ENCODE measurements around the gene CHST8.

DNA sequence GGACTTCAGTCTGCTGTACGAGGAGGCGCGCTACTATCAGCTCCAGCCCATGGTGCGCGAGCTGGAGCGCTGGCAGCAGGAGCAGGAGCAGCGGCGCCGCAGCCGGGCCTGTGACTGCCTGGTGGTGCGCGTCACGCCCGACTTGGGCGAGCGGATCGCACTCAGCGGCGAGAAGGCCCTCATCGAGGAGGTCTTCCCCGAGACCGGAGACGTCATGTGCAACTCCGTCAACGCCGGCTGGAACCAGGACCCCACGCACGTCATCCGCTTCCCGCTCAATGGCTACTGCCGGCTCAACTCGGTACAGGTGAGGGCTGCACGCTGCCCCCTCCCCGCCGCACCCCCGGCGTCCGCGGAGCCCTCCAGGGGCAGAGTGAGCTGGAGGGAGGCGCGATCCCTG is 189.5 kb downstream of the CHST8 start:
- TF ChIP-seq JUN (IDR thresholded peaks at IDR 0.05) = no peak
- TF ChIP-seq POLR2A (IDR thresholded peaks at IDR 0.05; ENCODE audit: low read length) = no peak
- TF ChIP-seq PHF8 (IDR thresholded peaks at IDR 0.05; ENCODE audit: borderline replicate concordance, low read depth) = no peak
- TF ChIP-seq RCOR1 (IDR thresholded peaks at IDR 0.05; ENCODE audit: low read depth, low read length) = no peak
- TF ChIP-seq, protein P1, sequence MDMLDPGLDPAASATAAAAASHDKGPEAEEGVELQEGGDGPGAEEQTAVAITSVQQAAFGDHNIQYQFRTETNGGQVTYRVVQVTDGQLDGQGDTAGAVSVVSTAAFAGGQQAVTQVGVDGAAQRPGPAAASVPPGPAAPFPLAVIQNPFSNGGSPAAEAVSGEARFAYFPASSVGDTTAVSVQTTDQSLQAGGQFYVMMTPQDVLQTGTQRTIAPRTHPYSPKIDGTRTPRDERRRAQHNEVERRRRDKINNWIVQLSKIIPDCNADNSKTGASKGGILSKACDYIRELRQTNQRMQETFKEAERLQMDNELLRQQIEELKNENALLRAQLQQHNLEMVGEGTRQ (IDR thresholded peaks at IDR 0.05) = no peak
- no peak for TF ChIP-seq NFE2L2 (conservative IDR thresholded peaks at IDR 0.05; ENCODE audit: low read length)
- TF ChIP-seq, protein P2, sequence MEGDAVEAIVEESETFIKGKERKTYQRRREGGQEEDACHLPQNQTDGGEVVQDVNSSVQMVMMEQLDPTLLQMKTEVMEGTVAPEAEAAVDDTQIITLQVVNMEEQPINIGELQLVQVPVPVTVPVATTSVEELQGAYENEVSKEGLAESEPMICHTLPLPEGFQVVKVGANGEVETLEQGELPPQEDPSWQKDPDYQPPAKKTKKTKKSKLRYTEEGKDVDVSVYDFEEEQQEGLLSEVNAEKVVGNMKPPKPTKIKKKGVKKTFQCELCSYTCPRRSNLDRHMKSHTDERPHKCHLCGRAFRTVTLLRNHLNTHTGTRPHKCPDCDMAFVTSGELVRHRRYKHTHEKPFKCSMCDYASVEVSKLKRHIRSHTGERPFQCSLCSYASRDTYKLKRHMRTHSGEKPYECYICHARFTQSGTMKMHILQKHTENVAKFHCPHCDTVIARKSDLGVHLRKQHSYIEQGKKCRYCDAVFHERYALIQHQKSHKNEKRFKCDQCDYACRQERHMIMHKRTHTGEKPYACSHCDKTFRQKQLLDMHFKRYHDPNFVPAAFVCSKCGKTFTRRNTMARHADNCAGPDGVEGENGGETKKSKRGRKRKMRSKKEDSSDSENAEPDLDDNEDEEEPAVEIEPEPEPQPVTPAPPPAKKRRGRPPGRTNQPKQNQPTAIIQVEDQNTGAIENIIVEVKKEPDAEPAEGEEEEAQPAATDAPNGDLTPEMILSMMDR (IDR thresholded peaks at IDR 0.05) = no peak
- TF ChIP-seq RAD21 (conservative IDR thresholded peaks at IDR 0.05 in 1 of 2, IDR thresholded peaks at IDR 0.05 in 1 of 2) = no peak
- TF ChIP-seq, protein P3, sequence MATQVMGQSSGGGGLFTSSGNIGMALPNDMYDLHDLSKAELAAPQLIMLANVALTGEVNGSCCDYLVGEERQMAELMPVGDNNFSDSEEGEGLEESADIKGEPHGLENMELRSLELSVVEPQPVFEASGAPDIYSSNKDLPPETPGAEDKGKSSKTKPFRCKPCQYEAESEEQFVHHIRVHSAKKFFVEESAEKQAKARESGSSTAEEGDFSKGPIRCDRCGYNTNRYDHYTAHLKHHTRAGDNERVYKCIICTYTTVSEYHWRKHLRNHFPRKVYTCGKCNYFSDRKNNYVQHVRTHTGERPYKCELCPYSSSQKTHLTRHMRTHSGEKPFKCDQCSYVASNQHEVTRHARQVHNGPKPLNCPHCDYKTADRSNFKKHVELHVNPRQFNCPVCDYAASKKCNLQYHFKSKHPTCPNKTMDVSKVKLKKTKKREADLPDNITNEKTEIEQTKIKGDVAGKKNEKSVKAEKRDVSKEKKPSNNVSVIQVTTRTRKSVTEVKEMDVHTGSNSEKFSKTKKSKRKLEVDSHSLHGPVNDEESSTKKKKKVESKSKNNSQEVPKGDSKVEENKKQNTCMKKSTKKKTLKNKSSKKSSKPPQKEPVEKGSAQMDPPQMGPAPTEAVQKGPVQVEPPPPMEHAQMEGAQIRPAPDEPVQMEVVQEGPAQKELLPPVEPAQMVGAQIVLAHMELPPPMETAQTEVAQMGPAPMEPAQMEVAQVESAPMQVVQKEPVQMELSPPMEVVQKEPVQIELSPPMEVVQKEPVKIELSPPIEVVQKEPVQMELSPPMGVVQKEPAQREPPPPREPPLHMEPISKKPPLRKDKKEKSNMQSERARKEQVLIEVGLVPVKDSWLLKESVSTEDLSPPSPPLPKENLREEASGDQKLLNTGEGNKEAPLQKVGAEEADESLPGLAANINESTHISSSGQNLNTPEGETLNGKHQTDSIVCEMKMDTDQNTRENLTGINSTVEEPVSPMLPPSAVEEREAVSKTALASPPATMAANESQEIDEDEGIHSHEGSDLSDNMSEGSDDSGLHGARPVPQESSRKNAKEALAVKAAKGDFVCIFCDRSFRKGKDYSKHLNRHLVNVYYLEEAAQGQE (IDR thresholded peaks at IDR 0.05) = no peak
